GM23338 (cell line): ENCODE measurements around the gene FSTL3. TPM values are rescaled to one million over a fixed set of nuclear protein-coding genes. Genes with fewer than 3 reads are reported as not detected.

ENCODE experiments used
- ATAC-seq: fragments of 200-7000 bp; cut with Tn5 transposase; 3 replicates; pipeline ENCODE4 v1.9.1; 2020
- DNase-seq: peaks from one replicate; pipeline ENCODE4 v3.0.0-alpha.2; 2015; ENCODE audit warnings: low spot score
- H2AFZ ChIP-seq: fragments of 200-600 bp; sonication (generic); 2 replicates; pipeline ENCODE4 v1.8.0; 2016; ENCODE audit warnings: antibody characterized with exemption, mild to moderate bottlenecking, moderate library complexity
- H3F3A ChIP-seq: fragments of 200-600 bp; sonication (generic); replicated peaks from 2 replicates; pipeline ENCODE4 v1.8.0; 2017; ENCODE audit warnings: antibody characterized with exemption, mixed run types, low read depth
- H3K27ac ChIP-seq: fragments of 200-600 bp; sonication (generic); 2 replicates; pipeline ENCODE4 v1.6.1; 2016; ENCODE audit warnings: low read depth
- H3K27me3 ChIP-seq: fragments of 200-600 bp; sonication (generic); 2 replicates; pipeline ENCODE4 v1.8.0; 2016; ENCODE audit warnings: mild to moderate bottlenecking, mixed run types, moderate library complexity; ENCODE audit not compliant: insufficient read depth
- H3K36me3 ChIP-seq: fragments of 200-600 bp; sonication (generic); 2 replicates; pipeline ENCODE4 v1.8.0; 2016; ENCODE audit warnings: mild to moderate bottlenecking; ENCODE audit not compliant: insufficient read depth
- H3K4me1 ChIP-seq: fragments of 200-600 bp; sonication (generic); 2 replicates; pipeline ENCODE4 v1.8.0; 2016; ENCODE audit warnings: mild to moderate bottlenecking, moderate library complexity; ENCODE audit not compliant: insufficient read depth
- H3K4me2 ChIP-seq: fragments of 200-600 bp; sonication (generic); 2 replicates; pipeline ENCODE4 v1.7.1; 2017; ENCODE audit warnings: mixed run types
- H3K4me3 ChIP-seq: fragments of 200-600 bp; sonication (generic); 2 replicates; pipeline ENCODE4 v1.6.1; 2016; ENCODE audit warnings: mixed run types
- H3K79me2 ChIP-seq: fragments of 200-600 bp; sonication (generic); replicated peaks from 2 replicates; pipeline ENCODE4 v1.8.0; 2017; ENCODE audit warnings: mild to moderate bottlenecking; ENCODE audit not compliant: insufficient read depth
- H3K9me2 ChIP-seq: fragments of 200-600 bp; sonication (generic); 2 replicates; pipeline ENCODE4 v1.8.0; 2017; ENCODE audit not compliant: insufficient read depth
- H4K20me1 ChIP-seq: fragments of 200-600 bp; sonication (generic); replicated peaks from 2 replicates; pipeline ENCODE4 v1.8.0; 2017; ENCODE audit warnings: mild to moderate bottlenecking; ENCODE audit not compliant: insufficient read depth
- H3K27ac Mint-ChIP-seq: 2 replicates; pipeline ENCODE4 v1.8.0; 2020; ENCODE audit warnings: inconsistent platforms, mild to moderate bottlenecking, moderate library complexity, mixed read lengths
- H3K27me3 Mint-ChIP-seq: 3 replicates; pipeline ENCODE4 v1.8.0; 2022; ENCODE audit warnings: low read depth, mild to moderate bottlenecking, moderate library complexity, mixed read lengths, inconsistent platforms; ENCODE audit not compliant: insufficient read depth, poor library complexity
- H3K36me3 Mint-ChIP-seq: 3 replicates; pipeline ENCODE4 v1.8.0; 2021; ENCODE audit warnings: low read depth, mild to moderate bottlenecking, inconsistent platforms, moderate library complexity, mixed read lengths
- H3K4me1 Mint-ChIP-seq: 3 replicates; pipeline ENCODE4 v1.8.0; 2020; ENCODE audit warnings: mild to moderate bottlenecking, inconsistent platforms, mixed read lengths
- H3K4me3 Mint-ChIP-seq: 3 replicates; pipeline ENCODE4 v1.8.0; 2021; ENCODE audit warnings: moderate library complexity, mild to moderate bottlenecking, inconsistent platforms, mixed read lengths
- H3K9me3 Mint-ChIP-seq: 3 replicates; pipeline ENCODE4 v1.8.0; 2020; ENCODE audit warnings: moderate library complexity, mild to moderate bottlenecking, inconsistent platforms, mixed read lengths
- CREB1 ChIP-seq: fragments of 250-450 bp; sonication (Bioruptor Pico); IDR thresholded peaks from 2 replicates; pipeline ENCODE4 v1.5.0; 2020; ENCODE audit warnings: low read depth, mild to moderate bottlenecking, moderate library complexity
- EZH2 ChIP-seq: fragments of 200-600 bp; sonication (generic); IDR thresholded peaks from one replicate; pipeline ENCODE4 v1.8.0; 2017; ENCODE audit warnings: antibody characterized with exemption, mild to moderate bottlenecking, low read depth; ENCODE audit not compliant: unreplicated experiment
- EZH2phosphoT487 ChIP-seq: fragments of 200-600 bp; sonication (generic); IDR thresholded peaks from one replicate; pipeline ENCODE4 v1.8.1; 2018; ENCODE audit warnings: antibody characterized with exemption; ENCODE audit not compliant: unreplicated experiment
- JUNB ChIP-seq: IDR thresholded peaks from one replicate; pipeline ENCODE4 v1.6.1; 2016; ENCODE audit warnings: antibody characterized with exemption; ENCODE audit not compliant: unreplicated experiment
- NANOG ChIP-seq: IDR thresholded peaks from 2 replicates; pipeline ENCODE4 v1.6.1; 2016; ENCODE audit warnings: antibody characterized with exemption, borderline replicate concordance
- POLR2AphosphoS5 ChIP-seq: IDR thresholded peaks from 2 replicates; pipeline ENCODE4 v1.6.1; 2016; ENCODE audit warnings: antibody characterized with exemption, low read depth
- STAT1 ChIP-seq: IDR thresholded peaks from one replicate; pipeline ENCODE4 v1.6.1; 2016; ENCODE audit warnings: antibody characterized with exemption; ENCODE audit not compliant: unreplicated experiment
- ZNF114 ChIP-seq: fragments of 250-450 bp; sonication (Bioruptor Pico); IDR thresholded peaks from 2 replicates; pipeline ENCODE4 v1.5.0; 2020; ENCODE audit warnings: mild to moderate bottlenecking, moderate library complexity
- ZNF331 ChIP-seq: fragments of 250-450 bp; sonication (Bioruptor Pico); IDR thresholded peaks from 2 replicates; pipeline ENCODE4 v1.5.0; 2020; ENCODE audit warnings: low read depth, mild to moderate bottlenecking, moderate library complexity
- polyA plus RNA-seq: library from polyadenylated mRNA; unstranded; fragments of >200 nt; fragmentation: Nextera tagmentation; extraction: Ambion mirVana; gene quantifications from 2 replicates; pipeline ENCODE4 v1.2.1, GENCODE V29; 2016
- total RNA-seq: library from RNA; depleted of rRNA; stranded (reverse); fragments of >200 nt; shearing (Covaris generic); gene quantifications from 2 replicates; pipeline ENCODE4 v1.2.3, GENCODE V29; 2014
- TF ChIP-seq, protein P1 (sequence below): fragments of 250-450 bp; sonication (Bioruptor Pico); IDR thresholded peaks from 2 replicates; pipeline ENCODE4 v1.5.0; 2020; ENCODE audit warnings: mild to moderate bottlenecking, moderate library complexity
- TF ChIP-seq, protein P2 (sequence below): IDR thresholded peaks from one replicate; pipeline ENCODE4 v1.6.1; 2018; ENCODE audit warnings: antibody characterized with exemption; ENCODE audit not compliant: unreplicated experiment
- TF ChIP-seq, protein P3 (sequence below), 2 experiments: fragments of 200-600 bp in 1 of 2; sonication (generic) in 1 of 2; conservative IDR thresholded peaks; 2 replicates each; pipeline versions ENCODE4 v1.5.1 to v1.6.1; 2016 to 2017; ENCODE audit warnings: antibody characterized with exemption in 2 of 2, low read depth in 2 of 2, mild to moderate bottlenecking in 2 of 2, moderate library complexity in 1 of 2
- TF ChIP-seq, protein P4 (sequence below): IDR thresholded peaks from 2 replicates; pipeline ENCODE4 v1.6.1; 2016; ENCODE audit warnings: antibody characterized with exemption

FSTL3 gene
- total and polyA plus RNA-seq, 2 experiments from 2014 or later: 3.1 to 10.1 TPM

DNA sequence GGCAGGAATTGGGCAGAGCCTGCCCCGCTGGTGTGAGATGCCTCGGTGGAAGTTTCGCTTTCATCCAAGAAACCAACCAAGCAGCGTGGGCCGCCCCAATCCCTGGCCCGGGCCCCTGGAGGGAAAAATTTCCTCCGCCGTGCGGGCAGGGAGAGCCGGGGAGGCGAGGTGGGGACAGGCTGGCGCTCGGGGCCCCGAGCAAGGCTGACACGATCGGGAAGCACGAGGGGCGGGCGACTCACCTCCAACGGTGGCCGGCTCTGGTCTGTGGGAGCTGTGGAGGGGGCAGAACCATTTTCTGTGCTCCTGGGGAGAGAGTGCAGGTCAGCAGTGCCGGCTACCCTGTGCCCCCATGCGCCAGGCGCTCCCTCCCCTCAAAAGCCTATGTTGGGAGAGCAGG lies 24.2 kb upstream of the FSTL3 start:
- ATAC-seq: no peak
- H3F3A ChIP-seq: peaks cover 3% of the 10 kb centered on the region; the same call in 1 of the 2 replicates
- no peak for DNase-seq
- no peak overlapping the region for H3K27ac Mint-ChIP-seq
- H3K4me3 Mint-ChIP-seq: no peak overlapping the region
- H3K9me3 Mint-ChIP-seq: no peaks in the 10 kb centered on the region
- H3K4me3 ChIP-seq: no peak overlapping the region
- 0 out of 2 replicates have a peak overlapping the region, but pooled peaks have one; percentile 32 for H3K27ac ChIP-seq
- peaks cover 20% of the 10 kb centered on the region for H4K20me1 ChIP-seq
- 0 out of 2 replicates have a peak, but pooled peaks cover 3% of the 10 kb centered on the region for H3K36me3 ChIP-seq
- TF ChIP-seq EZH2phosphoT487 (no peak), ZNF114 (CRISPR knock-in tag) (no peak), CREB1 (no peak), JUNB (no peak), POLR2AphosphoS5 (no peak), ZNF331 (no peak), EZH2 (no peak), STAT1 (no peak), NANOG (no peak)
- TF ChIP-seq, protein P1, sequence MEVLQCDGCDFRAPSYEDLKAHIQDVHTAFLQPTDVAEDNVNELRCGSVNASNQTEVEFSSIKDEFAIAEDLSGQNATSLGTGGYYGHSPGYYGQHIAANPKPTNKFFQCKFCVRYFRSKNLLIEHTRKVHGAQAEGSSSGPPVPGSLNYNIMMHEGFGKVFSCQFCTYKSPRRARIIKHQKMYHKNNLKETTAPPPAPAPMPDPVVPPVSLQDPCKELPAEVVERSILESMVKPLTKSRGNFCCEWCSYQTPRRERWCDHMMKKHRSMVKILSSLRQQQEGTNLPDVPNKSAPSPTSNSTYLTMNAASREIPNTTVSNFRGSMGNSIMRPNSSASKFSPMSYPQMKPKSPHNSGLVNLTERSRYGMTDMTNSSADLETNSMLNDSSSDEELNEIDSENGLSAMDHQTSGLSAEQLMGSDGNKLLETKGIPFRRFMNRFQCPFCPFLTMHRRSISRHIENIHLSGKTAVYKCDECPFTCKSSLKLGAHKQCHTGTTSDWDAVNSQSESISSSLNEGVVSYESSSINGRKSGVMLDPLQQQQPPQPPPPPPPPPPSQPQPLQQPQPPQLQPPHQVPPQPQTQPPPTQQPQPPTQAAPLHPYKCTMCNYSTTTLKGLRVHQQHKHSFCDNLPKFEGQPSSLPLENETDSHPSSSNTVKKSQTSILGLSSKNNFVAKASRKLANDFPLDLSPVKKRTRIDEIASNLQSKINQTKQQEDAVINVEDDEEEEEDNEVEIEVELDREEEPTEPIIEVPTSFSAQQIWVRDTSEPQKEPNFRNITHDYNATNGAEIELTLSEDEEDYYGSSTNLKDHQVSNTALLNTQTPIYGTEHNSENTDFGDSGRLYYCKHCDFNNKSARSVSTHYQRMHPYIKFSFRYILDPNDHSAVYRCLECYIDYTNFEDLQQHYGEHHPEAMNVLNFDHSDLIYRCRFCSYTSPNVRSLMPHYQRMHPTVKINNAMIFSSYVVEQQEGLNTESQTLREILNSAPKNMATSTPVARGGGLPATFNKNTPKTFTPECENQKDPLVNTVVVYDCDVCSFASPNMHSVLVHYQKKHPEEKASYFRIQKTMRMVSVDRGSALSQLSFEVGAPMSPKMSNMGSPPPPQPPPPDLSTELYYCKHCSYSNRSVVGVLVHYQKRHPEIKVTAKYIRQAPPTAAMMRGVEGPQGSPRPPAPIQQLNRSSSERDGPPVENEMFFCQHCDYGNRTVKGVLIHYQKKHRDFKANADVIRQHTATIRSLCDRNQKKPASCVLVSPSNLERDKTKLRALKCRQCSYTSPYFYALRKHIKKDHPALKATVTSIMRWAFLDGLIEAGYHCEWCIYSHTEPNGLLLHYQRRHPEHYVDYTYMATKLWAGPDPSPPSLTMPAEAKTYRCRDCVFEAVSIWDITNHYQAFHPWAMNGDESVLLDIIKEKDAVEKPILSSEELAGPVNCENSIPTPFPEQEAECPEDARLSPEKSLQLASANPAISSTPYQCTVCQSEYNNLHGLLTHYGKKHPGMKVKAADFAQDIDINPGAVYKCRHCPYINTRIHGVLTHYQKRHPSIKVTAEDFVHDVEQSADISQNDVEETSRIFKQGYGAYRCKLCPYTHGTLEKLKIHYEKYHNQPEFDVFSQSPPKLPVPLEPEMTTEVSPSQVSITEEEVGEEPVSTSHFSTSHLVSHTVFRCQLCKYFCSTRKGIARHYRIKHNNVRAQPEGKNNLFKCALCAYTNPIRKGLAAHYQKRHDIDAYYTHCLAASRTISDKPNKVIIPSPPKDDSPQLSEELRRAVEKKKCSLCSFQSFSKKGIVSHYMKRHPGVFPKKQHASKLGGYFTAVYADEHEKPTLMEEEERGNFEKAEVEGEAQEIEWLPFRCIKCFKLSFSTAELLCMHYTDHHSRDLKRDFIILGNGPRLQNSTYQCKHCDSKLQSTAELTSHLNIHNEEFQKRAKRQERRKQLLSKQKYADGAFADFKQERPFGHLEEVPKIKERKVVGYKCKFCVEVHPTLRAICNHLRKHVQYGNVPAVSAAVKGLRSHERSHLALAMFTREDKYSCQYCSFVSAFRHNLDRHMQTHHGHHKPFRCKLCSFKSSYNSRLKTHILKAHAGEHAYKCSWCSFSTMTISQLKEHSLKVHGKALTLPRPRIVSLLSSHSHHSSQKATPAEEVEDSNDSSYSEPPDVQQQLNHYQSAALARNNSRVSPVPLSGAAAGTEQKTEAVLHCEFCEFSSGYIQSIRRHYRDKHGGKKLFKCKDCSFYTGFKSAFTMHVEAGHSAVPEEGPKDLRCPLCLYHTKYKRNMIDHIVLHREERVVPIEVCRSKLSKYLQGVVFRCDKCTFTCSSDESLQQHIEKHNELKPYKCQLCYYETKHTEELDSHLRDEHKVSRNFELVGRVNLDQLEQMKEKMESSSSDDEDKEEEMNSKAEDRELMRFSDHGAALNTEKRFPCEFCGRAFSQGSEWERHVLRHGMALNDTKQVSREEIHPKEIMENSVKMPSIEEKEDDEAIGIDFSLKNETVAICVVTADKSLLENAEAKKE (CRISPR knock-in tag): no peak
- TF ChIP-seq, protein P2, sequence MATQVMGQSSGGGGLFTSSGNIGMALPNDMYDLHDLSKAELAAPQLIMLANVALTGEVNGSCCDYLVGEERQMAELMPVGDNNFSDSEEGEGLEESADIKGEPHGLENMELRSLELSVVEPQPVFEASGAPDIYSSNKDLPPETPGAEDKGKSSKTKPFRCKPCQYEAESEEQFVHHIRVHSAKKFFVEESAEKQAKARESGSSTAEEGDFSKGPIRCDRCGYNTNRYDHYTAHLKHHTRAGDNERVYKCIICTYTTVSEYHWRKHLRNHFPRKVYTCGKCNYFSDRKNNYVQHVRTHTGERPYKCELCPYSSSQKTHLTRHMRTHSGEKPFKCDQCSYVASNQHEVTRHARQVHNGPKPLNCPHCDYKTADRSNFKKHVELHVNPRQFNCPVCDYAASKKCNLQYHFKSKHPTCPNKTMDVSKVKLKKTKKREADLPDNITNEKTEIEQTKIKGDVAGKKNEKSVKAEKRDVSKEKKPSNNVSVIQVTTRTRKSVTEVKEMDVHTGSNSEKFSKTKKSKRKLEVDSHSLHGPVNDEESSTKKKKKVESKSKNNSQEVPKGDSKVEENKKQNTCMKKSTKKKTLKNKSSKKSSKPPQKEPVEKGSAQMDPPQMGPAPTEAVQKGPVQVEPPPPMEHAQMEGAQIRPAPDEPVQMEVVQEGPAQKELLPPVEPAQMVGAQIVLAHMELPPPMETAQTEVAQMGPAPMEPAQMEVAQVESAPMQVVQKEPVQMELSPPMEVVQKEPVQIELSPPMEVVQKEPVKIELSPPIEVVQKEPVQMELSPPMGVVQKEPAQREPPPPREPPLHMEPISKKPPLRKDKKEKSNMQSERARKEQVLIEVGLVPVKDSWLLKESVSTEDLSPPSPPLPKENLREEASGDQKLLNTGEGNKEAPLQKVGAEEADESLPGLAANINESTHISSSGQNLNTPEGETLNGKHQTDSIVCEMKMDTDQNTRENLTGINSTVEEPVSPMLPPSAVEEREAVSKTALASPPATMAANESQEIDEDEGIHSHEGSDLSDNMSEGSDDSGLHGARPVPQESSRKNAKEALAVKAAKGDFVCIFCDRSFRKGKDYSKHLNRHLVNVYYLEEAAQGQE: no peak
- TF ChIP-seq, protein P3, sequence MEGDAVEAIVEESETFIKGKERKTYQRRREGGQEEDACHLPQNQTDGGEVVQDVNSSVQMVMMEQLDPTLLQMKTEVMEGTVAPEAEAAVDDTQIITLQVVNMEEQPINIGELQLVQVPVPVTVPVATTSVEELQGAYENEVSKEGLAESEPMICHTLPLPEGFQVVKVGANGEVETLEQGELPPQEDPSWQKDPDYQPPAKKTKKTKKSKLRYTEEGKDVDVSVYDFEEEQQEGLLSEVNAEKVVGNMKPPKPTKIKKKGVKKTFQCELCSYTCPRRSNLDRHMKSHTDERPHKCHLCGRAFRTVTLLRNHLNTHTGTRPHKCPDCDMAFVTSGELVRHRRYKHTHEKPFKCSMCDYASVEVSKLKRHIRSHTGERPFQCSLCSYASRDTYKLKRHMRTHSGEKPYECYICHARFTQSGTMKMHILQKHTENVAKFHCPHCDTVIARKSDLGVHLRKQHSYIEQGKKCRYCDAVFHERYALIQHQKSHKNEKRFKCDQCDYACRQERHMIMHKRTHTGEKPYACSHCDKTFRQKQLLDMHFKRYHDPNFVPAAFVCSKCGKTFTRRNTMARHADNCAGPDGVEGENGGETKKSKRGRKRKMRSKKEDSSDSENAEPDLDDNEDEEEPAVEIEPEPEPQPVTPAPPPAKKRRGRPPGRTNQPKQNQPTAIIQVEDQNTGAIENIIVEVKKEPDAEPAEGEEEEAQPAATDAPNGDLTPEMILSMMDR (conservative IDR thresholded peaks at IDR 0.05; ENCODE audit: low read depth in 2 of 2): no peak
- TF ChIP-seq, protein P4, sequence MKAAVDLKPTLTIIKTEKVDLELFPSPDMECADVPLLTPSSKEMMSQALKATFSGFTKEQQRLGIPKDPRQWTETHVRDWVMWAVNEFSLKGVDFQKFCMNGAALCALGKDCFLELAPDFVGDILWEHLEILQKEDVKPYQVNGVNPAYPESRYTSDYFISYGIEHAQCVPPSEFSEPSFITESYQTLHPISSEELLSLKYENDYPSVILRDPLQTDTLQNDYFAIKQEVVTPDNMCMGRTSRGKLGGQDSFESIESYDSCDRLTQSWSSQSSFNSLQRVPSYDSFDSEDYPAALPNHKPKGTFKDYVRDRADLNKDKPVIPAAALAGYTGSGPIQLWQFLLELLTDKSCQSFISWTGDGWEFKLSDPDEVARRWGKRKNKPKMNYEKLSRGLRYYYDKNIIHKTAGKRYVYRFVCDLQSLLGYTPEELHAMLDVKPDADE: no peak
- H3K4me1 Mint-ChIP-seq: no peaks in the 10 kb centered on the region; the same call in 2 of the 3 replicates
- H3K27me3 ChIP-seq: no peaks in the 10 kb centered on the region
- no peaks in the 10 kb centered on the region for H3K9me2 ChIP-seq
- H3K27me3 Mint-ChIP-seq: peaks cover 8% of the 10 kb centered on the region
- H3K36me3 Mint-ChIP-seq: peaks cover 28% of the 10 kb centered on the region
- no peak overlapping the region for H3K4me2 ChIP-seq
- H3K79me2 ChIP-seq: peaks cover 49% of the 10 kb centered on the region
- no peak overlapping the region for H2AFZ ChIP-seq
- H3K4me1 ChIP-seq: no peaks in the 10 kb centered on the region
